Activated naive CD8-positive, alpha-beta T cell (primary cell): ENCODE data around the gene DLG1.

Source experiments
- H3K27ac Mint-ChIP-seq: one replicate; pipeline ENCODE4 v1.8.0; 2021; ENCODE audit warnings: mixed read lengths
- H3K27me3 Mint-ChIP-seq: one replicate; pipeline ENCODE4 v1.8.0; 2021; ENCODE audit warnings: mixed read lengths
- H3K36me3 Mint-ChIP-seq: one replicate; pipeline ENCODE4 v1.8.0; 2021; ENCODE audit warnings: mixed read lengths
- H3K4me1 Mint-ChIP-seq: one replicate; pipeline ENCODE4 v1.8.0; 2021; ENCODE audit warnings: low read depth, mixed read lengths
- H3K4me3 Mint-ChIP-seq: one replicate; pipeline ENCODE4 v1.8.0; 2021; ENCODE audit warnings: mild to moderate bottlenecking, mixed read lengths
- H3K9me3 Mint-ChIP-seq: one replicate; pipeline ENCODE4 v1.8.0; 2021; ENCODE audit warnings: low read depth, mixed read lengths

DLG1 gene

GRCh38 chr3:197302696-197303341 is 4.4 kb upstream of the DLG1 start:
- H3K9me3 Mint-ChIP-seq, result no peaks in the 10 kb centered on the region
- H3K4me3 Mint-ChIP-seq, result no peak overlapping the region
- H3K27ac Mint-ChIP-seq, result no peak overlapping the region
- peaks cover 5% of the 10 kb centered on the region for H3K27me3 Mint-ChIP-seq
- peaks cover 14% of the 10 kb centered on the region for H3K4me1 Mint-ChIP-seq
- H3K36me3 Mint-ChIP-seq, result no peaks in the 10 kb centered on the region

GRCh38 chr3:197302033-197302432 is 3.6 kb upstream of the DLG1 start:
- Mint-ChIP-seq H3K27me3 (peaks cover 5% of the 10 kb centered on the region), H3K4me1 (peaks cover 16% of the 10 kb centered on the region)

GRCh38 chr3:197300361-197300760 is 1.9 kb upstream of the DLG1 start:
- peaks cover 5% of the 10 kb centered on the region for H3K27me3 Mint-ChIP-seq
- H3K4me1 Mint-ChIP-seq, result peaks cover 21% of the 10 kb centered on the region
- no peak overlapping the region for H3K27ac Mint-ChIP-seq
- no peaks in the 10 kb centered on the region for H3K36me3 Mint-ChIP-seq
- no peaks in the 10 kb centered on the region for H3K9me3 Mint-ChIP-seq
- peak overlapping the region; percentile 92 for H3K4me3 Mint-ChIP-seq

More at GRCh38 chr3:197302033-197302432, 3.6 kb upstream of the DLG1 start:
- no peaks in the 10 kb centered on the region for H3K36me3 Mint-ChIP-seq
- no peaks in the 10 kb centered on the region for H3K9me3 Mint-ChIP-seq
- H3K27ac Mint-ChIP-seq, result no peak overlapping the region
- no peak overlapping the region for H3K4me3 Mint-ChIP-seq

- H3K27me3 Mint-ChIP-seq, result peaks cover 5% of the 10 kb centered on the region
- H3K27ac Mint-ChIP-seq, result peak overlapping the region; percentile 81
Measured at GRCh38 chr3:197298945-197299854, 788 bp upstream of the DLG1 start.

GRCh38 chr3:197297476-197298340 is 704 bp downstream of the DLG1 start:
- peaks cover 34% of the 10 kb centered on the region for H3K4me1 Mint-ChIP-seq
- H3K4me3 Mint-ChIP-seq, result peak overlapping the region; percentile 99
- no peaks in the 10 kb centered on the region for H3K9me3 Mint-ChIP-seq
- no peaks in the 10 kb centered on the region for H3K36me3 Mint-ChIP-seq
- H3K27me3 Mint-ChIP-seq, result peaks cover 5% of the 10 kb centered on the region
- peak overlapping the region; percentile 92 for H3K27ac Mint-ChIP-seq

More at GRCh38 chr3:197298945-197299854, 788 bp upstream of the DLG1 start:
- peaks cover 25% of the 10 kb centered on the region for H3K4me1 Mint-ChIP-seq
- H3K36me3 Mint-ChIP-seq, result no peaks in the 10 kb centered on the region
- H3K4me3 Mint-ChIP-seq, result peak overlapping the region; percentile 92
- no peaks in the 10 kb centered on the region for H3K9me3 Mint-ChIP-seq

- peaks cover 5% of the 10 kb centered on the region for H3K27me3 Mint-ChIP-seq
- peaks cover 4% of the 10 kb centered on the region for H3K36me3 Mint-ChIP-seq
- no peaks in the 10 kb centered on the region for H3K9me3 Mint-ChIP-seq
- H3K4me1 Mint-ChIP-seq, result peaks cover 41% of the 10 kb centered on the region
- H3K27ac Mint-ChIP-seq, result peak overlapping the region; percentile 92
- H3K4me3 Mint-ChIP-seq, result peak overlapping the region; percentile 99
Measured at GRCh38 chr3:197297002-197297401, 1.4 kb downstream of the DLG1 start.

GRCh38 chr3:197296545-197296944 is 1.9 kb downstream of the DLG1 start:
- Mint-ChIP-seq H3K4me3 (peak overlapping the region; percentile 99), H3K4me1 (peaks cover 46% of the 10 kb centered on the region), H3K9me3 (no peaks in the 10 kb centered on the region), H3K27ac (peak overlapping the region; percentile 92), H3K27me3 (peaks cover 5% of the 10 kb centered on the region), H3K36me3 (peaks cover 8% of the 10 kb centered on the region)

- H3K36me3 Mint-ChIP-seq, result peaks cover 8% of the 10 kb centered on the region
- no peaks in the 10 kb centered on the region for H3K9me3 Mint-ChIP-seq
- H3K4me1 Mint-ChIP-seq, result peaks cover 53% of the 10 kb centered on the region
- H3K27ac Mint-ChIP-seq, result peak overlapping the region; percentile 41
- peak overlapping the region; percentile 99 for H3K4me3 Mint-ChIP-seq
- H3K27me3 Mint-ChIP-seq, result peaks cover 3% of the 10 kb centered on the region
Measured at GRCh38 chr3:197295871-197296270, 2.5 kb downstream of the DLG1 start.

- peaks cover 61% of the 10 kb centered on the region for H3K4me1 Mint-ChIP-seq
- H3K4me3 Mint-ChIP-seq, result no peak overlapping the region
- peaks cover 12% of the 10 kb centered on the region for H3K36me3 Mint-ChIP-seq
- no peaks in the 10 kb centered on the region for H3K27me3 Mint-ChIP-seq
- H3K27ac Mint-ChIP-seq, result no peak overlapping the region
- H3K9me3 Mint-ChIP-seq, result no peaks in the 10 kb centered on the region
Measured at GRCh38 chr3:197293605-197294237, 4.7 kb downstream of the DLG1 start.

- Mint-ChIP-seq H3K4me3 (no peak overlapping the region), H3K36me3 (peaks cover 13% of the 10 kb centered on the region), H3K9me3 (no peaks in the 10 kb centered on the region), H3K4me1 (peaks cover 63% of the 10 kb centered on the region), H3K27ac (peak overlapping the region; percentile 50), H3K27me3 (no peaks in the 10 kb centered on the region)
Measured at GRCh38 chr3:197292648-197293047, 5.8 kb downstream of the DLG1 start.

GRCh38 chr3:197292083-197292646 is 6.2 kb downstream of the DLG1 start:
- Mint-ChIP-seq H3K27me3 (no peaks in the 10 kb centered on the region), H3K36me3 (peaks cover 13% of the 10 kb centered on the region), H3K27ac (no peak overlapping the region), H3K4me3 (no peak overlapping the region), H3K9me3 (no peaks in the 10 kb centered on the region), H3K4me1 (peaks cover 63% of the 10 kb centered on the region)

- H3K4me1 Mint-ChIP-seq, result peaks cover 52% of the 10 kb centered on the region
- H3K9me3 Mint-ChIP-seq, result no peaks in the 10 kb centered on the region
- H3K36me3 Mint-ChIP-seq, result peaks cover 17% of the 10 kb centered on the region
- H3K27ac Mint-ChIP-seq, result peak overlapping the region; percentile 2
- no peak overlapping the region for H3K4me3 Mint-ChIP-seq
- no peaks in the 10 kb centered on the region for H3K27me3 Mint-ChIP-seq
Measured at GRCh38 chr3:197289726-197290125, 8.7 kb downstream of the DLG1 start.

- no peak overlapping the region for H3K27ac Mint-ChIP-seq
- no peaks in the 10 kb centered on the region for H3K9me3 Mint-ChIP-seq
- H3K36me3 Mint-ChIP-seq, result peaks cover 10% of the 10 kb centered on the region
- peaks cover 43% of the 10 kb centered on the region for H3K4me1 Mint-ChIP-seq
- no peaks in the 10 kb centered on the region for H3K27me3 Mint-ChIP-seq
- H3K4me3 Mint-ChIP-seq, result no peak overlapping the region
Measured at GRCh38 chr3:197286678-197287077, 11.7 kb downstream of the DLG1 start.

GRCh38 chr3:197285557-197285956 is 12.9 kb downstream of the DLG1 start:
- H3K4me1 Mint-ChIP-seq, result peaks cover 35% of the 10 kb centered on the region
- H3K36me3 Mint-ChIP-seq, result peaks cover 12% of the 10 kb centered on the region
- H3K9me3 Mint-ChIP-seq, result no peaks in the 10 kb centered on the region
- no peak overlapping the region for H3K27ac Mint-ChIP-seq
- no peak overlapping the region for H3K4me3 Mint-ChIP-seq
- H3K27me3 Mint-ChIP-seq, result no peaks in the 10 kb centered on the region
